ENCODE data around the gene CYTH3. TPM values are rescaled to one million over a fixed set of nuclear protein-coding genes. Genes with fewer than 3 reads are reported as not detected.

CYTH3 gene
- total and polyA plus RNA-seq, 2 experiments from 2014 or later, result 11.9 to 15.7 TPM

DNA sequence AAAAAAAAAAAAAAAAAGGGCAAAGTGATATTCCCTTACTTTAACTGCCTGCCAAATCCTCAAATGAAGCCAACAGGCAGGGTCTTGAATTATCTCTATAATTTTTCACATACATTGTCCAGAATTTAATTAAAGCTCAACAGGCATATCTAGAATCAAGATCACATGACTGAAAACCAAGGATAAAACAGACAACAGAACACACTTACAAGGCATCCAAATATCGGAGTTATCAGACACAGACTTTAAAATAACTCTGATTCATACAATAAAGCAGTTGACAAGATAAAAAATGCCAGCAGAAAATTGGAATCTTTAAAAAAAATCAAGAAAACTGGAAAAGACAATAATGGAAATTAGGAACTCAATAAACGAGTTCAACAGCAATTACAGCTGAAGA, 10.7 kb downstream of the CYTH3 start:
- H2AFZ ChIP-seq, result no peak overlapping the region
- peaks cover 10% of the 10 kb centered on the region for H3K4me1 ChIP-seq (ENCODE audit: insufficient read depth)
- H3K79me2 ChIP-seq, result peaks cover 83% of the 10 kb centered on the region
- no peak overlapping the region for H3K4me3 ChIP-seq
- H3K9me3 ChIP-seq (ENCODE audit: low read depth), result no peaks in the 10 kb centered on the region
- TF ChIP-seq, protein P1, sequence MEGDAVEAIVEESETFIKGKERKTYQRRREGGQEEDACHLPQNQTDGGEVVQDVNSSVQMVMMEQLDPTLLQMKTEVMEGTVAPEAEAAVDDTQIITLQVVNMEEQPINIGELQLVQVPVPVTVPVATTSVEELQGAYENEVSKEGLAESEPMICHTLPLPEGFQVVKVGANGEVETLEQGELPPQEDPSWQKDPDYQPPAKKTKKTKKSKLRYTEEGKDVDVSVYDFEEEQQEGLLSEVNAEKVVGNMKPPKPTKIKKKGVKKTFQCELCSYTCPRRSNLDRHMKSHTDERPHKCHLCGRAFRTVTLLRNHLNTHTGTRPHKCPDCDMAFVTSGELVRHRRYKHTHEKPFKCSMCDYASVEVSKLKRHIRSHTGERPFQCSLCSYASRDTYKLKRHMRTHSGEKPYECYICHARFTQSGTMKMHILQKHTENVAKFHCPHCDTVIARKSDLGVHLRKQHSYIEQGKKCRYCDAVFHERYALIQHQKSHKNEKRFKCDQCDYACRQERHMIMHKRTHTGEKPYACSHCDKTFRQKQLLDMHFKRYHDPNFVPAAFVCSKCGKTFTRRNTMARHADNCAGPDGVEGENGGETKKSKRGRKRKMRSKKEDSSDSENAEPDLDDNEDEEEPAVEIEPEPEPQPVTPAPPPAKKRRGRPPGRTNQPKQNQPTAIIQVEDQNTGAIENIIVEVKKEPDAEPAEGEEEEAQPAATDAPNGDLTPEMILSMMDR (IDR thresholded peaks at IDR 0.05; ENCODE audit: poor library complexity), result no peak
- TF ChIP-seq EZH2 (IDR thresholded peaks at IDR 0.05; ENCODE audit: borderline replicate concordance) (no peak), EZH2phosphoT487 (IDR thresholded peaks at IDR 0.05; ENCODE audit: low read depth, severe bottlenecking, unreplicated experiment) (no peak)
- H3K36me3 ChIP-seq (replicated peaks; ENCODE audit: insufficient read depth, low read depth), result no peaks in the 10 kb centered on the region
- DNase-seq (ENCODE audit: low spot score), result no peak
- no peaks in the 10 kb centered on the region for H3K27me3 ChIP-seq
- WGBS (ENCODE audit: low lambda C conversion rate, missing lambda C conversion rate), result 90% methylated on average over 2 of the region's 2 CpGs
- no peak overlapping the region for H3K4me2 ChIP-seq
- H3K9me2 ChIP-seq (replicated peaks; ENCODE audit: insufficient read depth), result no peaks in the 10 kb centered on the region
- no peak overlapping the region for H3K27ac ChIP-seq
- H4K20me1 ChIP-seq (ENCODE audit: insufficient read depth, poor library complexity, severe bottlenecking), result no peaks in the 10 kb centered on the region

DNA sequence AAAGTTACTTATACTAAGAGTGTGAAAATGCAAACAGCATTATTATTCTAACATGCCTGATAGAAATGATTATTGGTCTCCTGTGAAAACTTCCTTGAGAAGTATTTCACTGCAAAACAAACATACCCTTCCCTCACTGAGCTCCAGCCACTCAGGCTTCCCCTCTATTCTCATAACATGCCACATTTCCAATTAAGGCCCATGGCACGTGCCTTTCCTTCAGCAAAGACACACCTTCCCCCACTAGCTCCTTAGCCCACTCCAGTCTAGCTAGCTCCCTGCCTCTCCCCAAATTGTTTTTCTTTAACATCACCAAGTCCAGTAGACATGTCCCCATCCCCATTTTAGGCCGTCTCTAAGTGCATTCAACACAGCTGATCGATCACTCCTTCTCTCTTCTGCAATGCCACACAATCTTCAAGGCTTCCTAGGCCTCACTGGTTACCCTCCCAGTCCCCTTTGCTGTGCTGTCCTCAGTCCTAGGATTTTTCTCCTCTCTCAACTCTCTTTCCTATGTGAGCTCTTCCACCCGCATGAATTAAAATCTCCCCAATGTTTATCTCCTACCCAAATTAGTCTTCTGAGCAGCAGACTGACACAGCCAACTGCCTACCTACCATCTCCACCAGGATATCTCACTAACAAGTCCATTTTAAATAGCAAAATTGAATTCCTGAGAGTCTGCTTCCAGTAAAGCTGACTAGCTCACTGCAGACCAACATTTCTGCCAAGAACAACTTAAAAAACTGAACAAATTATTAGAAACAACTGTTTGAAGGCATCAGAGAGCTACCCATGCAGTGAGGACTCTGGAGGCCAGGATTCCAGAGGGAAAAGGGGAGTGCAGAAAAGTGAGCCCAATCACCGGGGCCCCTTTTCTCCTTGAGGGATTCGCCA, 11.9 kb downstream of the CYTH3 start:
- no peaks in the 10 kb centered on the region for H3K9me2 ChIP-seq (replicated peaks; ENCODE audit: insufficient read depth)
- H3K9me3 ChIP-seq (ENCODE audit: low read depth), result no peaks in the 10 kb centered on the region
- H3K36me3 ChIP-seq (replicated peaks; ENCODE audit: insufficient read depth, low read depth), result no peaks in the 10 kb centered on the region
- peaks cover 10% of the 10 kb centered on the region for H3K4me1 ChIP-seq (ENCODE audit: insufficient read depth)
- DNase-seq (ENCODE audit: low spot score), result no peak
- H3K79me2 ChIP-seq, result peaks cover 79% of the 10 kb centered on the region
- H3K4me3 ChIP-seq, result no peak overlapping the region
- no peak overlapping the region for H3K4me2 ChIP-seq
- no peaks in the 10 kb centered on the region for H3K27me3 ChIP-seq
- 84% methylated on average over 6 of the region's 6 CpGs for WGBS (ENCODE audit: low lambda C conversion rate, missing lambda C conversion rate)
- TF ChIP-seq EZH2 (IDR thresholded peaks at IDR 0.05; ENCODE audit: borderline replicate concordance) (no peak), EZH2phosphoT487 (IDR thresholded peaks at IDR 0.05; ENCODE audit: low read depth, severe bottlenecking, unreplicated experiment) (no peak)
- TF ChIP-seq, protein P1 (IDR thresholded peaks at IDR 0.05; ENCODE audit: poor library complexity), result no peak
- peak overlapping the region; percentile 41 for H3K27ac ChIP-seq
- H2AFZ ChIP-seq, result no peak overlapping the region
- H4K20me1 ChIP-seq (ENCODE audit: insufficient read depth, poor library complexity, severe bottlenecking), result peaks cover 5% of the 10 kb centered on the region

DNA sequence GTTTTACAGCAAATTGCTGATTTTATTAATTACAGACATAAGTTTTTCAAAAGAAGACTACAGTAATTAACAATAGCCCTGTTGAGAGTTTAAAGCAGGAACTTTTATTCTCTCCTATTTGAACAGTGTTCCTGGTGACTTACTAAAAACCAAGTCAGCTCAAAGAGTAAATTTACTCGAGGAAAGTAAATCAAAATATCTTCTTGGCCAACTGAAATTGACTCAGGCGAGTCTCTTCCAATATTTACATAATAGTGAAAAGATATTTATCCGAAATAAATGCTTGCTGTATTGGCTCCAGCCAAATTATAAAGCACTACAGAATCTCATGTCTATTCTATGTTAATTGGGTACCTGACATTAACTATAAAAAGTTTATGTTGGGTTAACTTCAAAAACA, 13.2 kb downstream of the CYTH3 start:
- Histone ChIP-seq H2AFZ (no peak overlapping the region), H3K4me2 (peak overlapping the region; percentile 45), H3K27me3 (no peaks in the 10 kb centered on the region), H3K4me3 (no peak overlapping the region), H3K36me3 (replicated peaks; ENCODE audit: insufficient read depth, low read depth) (no peaks in the 10 kb centered on the region), H4K20me1 (ENCODE audit: insufficient read depth, poor library complexity, severe bottlenecking) (peaks cover 5% of the 10 kb centered on the region), H3K27ac (peak overlapping the region; percentile 56), H3K9me3 (ENCODE audit: low read depth) (no peaks in the 10 kb centered on the region), H3K4me1 (ENCODE audit: insufficient read depth) (peaks cover 10% of the 10 kb centered on the region), H3K9me2 (replicated peaks; ENCODE audit: insufficient read depth) (no peaks in the 10 kb centered on the region), H3K79me2 (peaks cover 78% of the 10 kb centered on the region)
- DNase-seq (ENCODE audit: low spot score), result no peak
- no peak for TF ChIP-seq EZH2 (IDR thresholded peaks at IDR 0.05; ENCODE audit: borderline replicate concordance)
- TF ChIP-seq EZH2phosphoT487 (IDR thresholded peaks at IDR 0.05; ENCODE audit: low read depth, severe bottlenecking, unreplicated experiment), result no peak
- TF ChIP-seq, protein P1 (IDR thresholded peaks at IDR 0.05; ENCODE audit: poor library complexity), result no peak
- 53% methylated on average over 3 of the region's 3 CpGs for WGBS (ENCODE audit: low lambda C conversion rate, missing lambda C conversion rate)

Data from hepatocyte (in vitro differentiated cells).